Activated B cell treated with CpG ODN at 0.5 μM for 24 hours (primary cell): ENCODE results near the gene SMOC2. TPM values are rescaled to one million over a fixed set of nuclear protein-coding genes. Genes with fewer than 3 reads are reported as not detected.

Experiments used
- ATAC-seq: fragments of 200-7000 bp; cut with Tn5 transposase; one replicate; pipeline ENCODE4 v1.10.0; 2021; ENCODE audit warnings: low read depth, mild to moderate bottlenecking, moderate library complexity
- CTCF ChIA-PET: fragments of 350-600 bp; sonication (Branson Sonifier 250); formaldehyde crosslinking; loops from one replicate; lab custom pipeline; 2021; ENCODE audit warnings: antibody characterized with exemption; lab: Charles Lee
- POLR2A ChIA-PET: fragments of 350-600 bp; sonication (Branson Sonifier 250); formaldehyde crosslinking; loops from one replicate; lab custom pipeline; 2021; ENCODE audit warnings: antibody characterized with exemption; lab: Charles Lee
- DNase-seq: peaks from one replicate; pipeline ENCODE4 v3.0.0; 2022
- H3K27ac Mint-ChIP-seq: one replicate; pipeline ENCODE4 v1.8.0; 2020; ENCODE audit warnings: mixed read lengths
- H3K27me3 Mint-ChIP-seq: one replicate; pipeline ENCODE4 v1.8.0; 2021; ENCODE audit warnings: mixed read lengths
- H3K36me3 Mint-ChIP-seq: one replicate; pipeline ENCODE4 v1.8.0; 2021; ENCODE audit warnings: low read depth, mixed read lengths
- H3K4me1 Mint-ChIP-seq: one replicate; pipeline ENCODE4 v1.8.0; 2021; ENCODE audit warnings: mixed read lengths
- H3K4me3 Mint-ChIP-seq: one replicate; pipeline ENCODE4 v1.8.0; 2020; ENCODE audit warnings: mild to moderate bottlenecking, mixed read lengths
- H3K9me3 Mint-ChIP-seq: one replicate; pipeline ENCODE4 v1.8.0; 2020; ENCODE audit warnings: mixed read lengths
- CTCF ChIP-seq: fragments of 200-600 bp; IDR thresholded peaks from one replicate; pipeline ENCODE4 v1.8.0; 2022; ENCODE audit warnings: antibody characterized with exemption, mild to moderate bottlenecking
- intact Hi-C: fragments of 100-400 bp; cut with micrococcal nuclease; formaldehyde crosslinking; loops from one replicate; pipeline ENCODE4 v1.15.1; 2024
- total RNA-seq: library from RNA; stranded (reverse); gene quantifications from 2 replicates; pipeline ENCODE4 v1.2.3, GENCODE V29; 2022

The SMOC2 gene
- total RNA-seq, 1 donor from 2014 or later = not detected

- H3K9me3 Mint-ChIP-seq = no peaks in the 10 kb centered on the region
Measured at GRCh38 chr6:168532070-168532469, 91.1 kb downstream of the SMOC2 start.

GRCh38 chr6:168533414-168533813, 92.4 kb downstream of the SMOC2 start:
- peaks cover 5% of the 10 kb centered on the region for H3K4me1 Mint-ChIP-seq
- POLR2A ChIA-PET = no interaction called here
- H3K27ac Mint-ChIP-seq = no peak overlapping the region
- H3K36me3 Mint-ChIP-seq = no peaks in the 10 kb centered on the region
- DNase-seq (no peak), ATAC-seq (no peak)
- no peak overlapping the region for H3K4me3 Mint-ChIP-seq
- CTCF ChIA-PET = no interaction called here
- TF ChIP-seq CTCF = no peak
- H3K27me3 Mint-ChIP-seq = no peaks in the 10 kb centered on the region
- intact Hi-C loops = no loop called here
- H3K9me3 Mint-ChIP-seq = no peaks in the 10 kb centered on the region

More at GRCh38 chr6:168532070-168532469, 91.1 kb downstream of the SMOC2 start:
- ATAC-seq = no peak
- no peaks in the 10 kb centered on the region for H3K27me3 Mint-ChIP-seq
- no peak for TF ChIP-seq CTCF
- H3K27ac Mint-ChIP-seq = no peak overlapping the region
- ChIA-PET CTCF (no interaction called here), POLR2A (no interaction called here)
- no peak for DNase-seq
- H3K4me3 Mint-ChIP-seq = no peak overlapping the region
- H3K4me1 Mint-ChIP-seq = peaks cover 5% of the 10 kb centered on the region
- no peaks in the 10 kb centered on the region for H3K36me3 Mint-ChIP-seq
- intact Hi-C loops = no loop called here

- Mint-ChIP-seq H3K27ac (no peak overlapping the region), H3K36me3 (no peaks in the 10 kb centered on the region), H3K9me3 (no peaks in the 10 kb centered on the region), H3K4me3 (no peak overlapping the region), H3K27me3 (no peaks in the 10 kb centered on the region), H3K4me1 (no peaks in the 10 kb centered on the region)
- DNase-seq (no peak), ATAC-seq (no peak)
- intact Hi-C loops = no loop called here
- TF ChIP-seq CTCF = no peak
- ChIA-PET POLR2A (no interaction called here), CTCF (no interaction called here)
Measured at GRCh38 chr6:168534265-168534664, 93.3 kb downstream of the SMOC2 start.

GRCh38 chr6:168535711-168536110, 94.7 kb downstream of the SMOC2 start:
- Mint-ChIP-seq H3K27me3 (no peaks in the 10 kb centered on the region), H3K4me1 (no peaks in the 10 kb centered on the region), H3K9me3 (no peaks in the 10 kb centered on the region), H3K27ac (no peak overlapping the region), H3K4me3 (no peak overlapping the region), H3K36me3 (no peaks in the 10 kb centered on the region)
- ChIA-PET CTCF (no interaction called here), POLR2A (no interaction called here)
- DNase-seq = no peak
- no peak for ATAC-seq
- TF ChIP-seq CTCF = no peak
- intact Hi-C loops = no loop called here

- H3K27ac Mint-ChIP-seq = no peak overlapping the region
- no peak for DNase-seq
Measured at GRCh38 chr6:168536196-168536595, 95.2 kb downstream of the SMOC2 start.

More at GRCh38 chr6:168536196-168536595, 95.2 kb downstream of the SMOC2 start:
- intact Hi-C loops = no loop called here
- ChIA-PET POLR2A (no interaction called here), CTCF (no interaction called here)
- Mint-ChIP-seq H3K27me3 (no peaks in the 10 kb centered on the region), H3K4me1 (no peaks in the 10 kb centered on the region), H3K36me3 (no peaks in the 10 kb centered on the region), H3K4me3 (no peak overlapping the region), H3K9me3 (no peaks in the 10 kb centered on the region)
- no peak for ATAC-seq
- no peak for TF ChIP-seq CTCF
